Astrocyte of the cerebellum (primary cell): Measurements from ENCODE around the gene ZDHHC11.

Experiments
- DNase-seq: peaks from one replicate; pipeline ENCODE4 v3.0.0-alpha.2; 2011; ENCODE audit warnings: low read depth
- H3K4me3 ChIP-seq: 2 replicates; pipeline ENCODE4 v1.5.1; 2011; ENCODE audit warnings: mild to moderate bottlenecking, low read depth, low read length, moderate library complexity
- in situ Hi-C: cut with HindIII; loops from 2 replicates; pipeline ENCODE4 v1.10.0; 2017; ENCODE audit warnings: low sequenced_read_pairs
- TF ChIP-seq, protein P1 (sequence below): IDR thresholded peaks from 2 replicates; pipeline ENCODE4 v1.5.1; 2012; ENCODE audit warnings: low read length, low read depth, moderate library complexity, mild to moderate bottlenecking; ENCODE audit errors: missing control alignments

The ZDHHC11 gene, protein sequence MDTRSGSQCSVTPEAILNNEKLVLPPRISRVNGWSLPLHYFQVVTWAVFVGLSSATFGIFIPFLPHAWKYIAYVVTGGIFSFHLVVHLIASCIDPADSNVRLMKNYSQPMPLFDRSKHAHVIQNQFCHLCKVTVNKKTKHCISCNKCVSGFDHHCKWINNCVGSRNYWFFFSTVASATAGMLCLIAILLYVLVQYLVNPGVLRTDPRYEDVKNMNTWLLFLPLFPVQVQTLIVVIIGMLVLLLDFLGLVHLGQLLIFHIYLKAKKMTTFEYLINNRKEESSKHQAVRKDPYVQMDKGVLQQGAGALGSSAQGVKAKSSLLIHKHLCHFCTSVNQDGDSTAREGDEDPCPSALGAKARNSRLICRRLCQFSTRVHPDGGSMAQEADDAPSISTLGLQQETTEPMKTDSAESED

DNA sequence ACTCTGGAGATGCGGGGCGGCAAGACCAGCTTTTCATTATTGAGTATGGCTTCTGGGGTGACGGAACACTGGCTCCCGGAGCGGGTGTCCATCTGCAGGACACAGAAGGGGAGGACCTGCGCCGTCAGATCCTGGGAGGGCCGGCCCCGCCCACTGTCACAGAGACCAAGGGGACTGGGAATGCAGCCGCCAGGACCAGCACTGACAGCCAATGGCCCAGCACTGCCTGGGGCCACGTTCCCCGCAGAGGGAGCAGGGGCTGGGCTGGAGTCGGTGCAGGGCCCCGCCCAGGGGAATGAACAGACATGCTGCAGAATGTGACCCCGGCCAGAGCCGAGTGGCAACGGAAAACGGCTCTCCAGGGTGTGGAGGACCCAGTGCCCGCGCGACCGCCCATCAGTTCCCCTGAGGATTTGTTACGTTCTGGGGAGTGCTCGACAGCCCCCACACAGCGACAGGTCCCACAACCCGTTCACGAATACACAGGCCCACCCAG, at the start of gene ZDHHC11:
TSS of gene ZDHHC11 (minus strand) at position 476 of the 496 bp plus-strand sequence. CDS start at position 92, 384 bp downstream.
- H3K4me3 ChIP-seq: no peak within 1 kb of the TSS
- in situ Hi-C loops: no loop called here
- TF ChIP-seq, protein P1, sequence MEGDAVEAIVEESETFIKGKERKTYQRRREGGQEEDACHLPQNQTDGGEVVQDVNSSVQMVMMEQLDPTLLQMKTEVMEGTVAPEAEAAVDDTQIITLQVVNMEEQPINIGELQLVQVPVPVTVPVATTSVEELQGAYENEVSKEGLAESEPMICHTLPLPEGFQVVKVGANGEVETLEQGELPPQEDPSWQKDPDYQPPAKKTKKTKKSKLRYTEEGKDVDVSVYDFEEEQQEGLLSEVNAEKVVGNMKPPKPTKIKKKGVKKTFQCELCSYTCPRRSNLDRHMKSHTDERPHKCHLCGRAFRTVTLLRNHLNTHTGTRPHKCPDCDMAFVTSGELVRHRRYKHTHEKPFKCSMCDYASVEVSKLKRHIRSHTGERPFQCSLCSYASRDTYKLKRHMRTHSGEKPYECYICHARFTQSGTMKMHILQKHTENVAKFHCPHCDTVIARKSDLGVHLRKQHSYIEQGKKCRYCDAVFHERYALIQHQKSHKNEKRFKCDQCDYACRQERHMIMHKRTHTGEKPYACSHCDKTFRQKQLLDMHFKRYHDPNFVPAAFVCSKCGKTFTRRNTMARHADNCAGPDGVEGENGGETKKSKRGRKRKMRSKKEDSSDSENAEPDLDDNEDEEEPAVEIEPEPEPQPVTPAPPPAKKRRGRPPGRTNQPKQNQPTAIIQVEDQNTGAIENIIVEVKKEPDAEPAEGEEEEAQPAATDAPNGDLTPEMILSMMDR: no peak
- no peak for DNase-seq

DNA sequence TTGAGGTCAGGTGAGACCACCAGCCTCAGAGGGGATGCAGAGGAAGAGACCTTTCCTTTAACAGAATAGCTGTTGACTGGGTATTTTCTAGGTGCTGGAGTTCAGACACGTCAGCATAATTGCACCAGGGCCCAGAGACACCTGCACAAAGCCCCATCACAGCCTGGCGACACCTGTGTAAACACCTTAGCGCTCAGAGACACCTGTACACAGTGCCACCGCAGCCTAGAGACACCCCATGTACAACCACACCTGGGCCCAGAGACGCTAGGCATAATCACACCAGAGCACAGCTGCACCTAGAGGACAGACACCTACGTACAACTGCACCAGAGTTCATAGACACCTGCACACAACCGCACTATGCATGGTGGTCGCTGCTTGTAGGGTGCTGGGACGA, 42.9 kb upstream of the ZDHHC11 start:
- TF ChIP-seq, protein P1: no peak
- no peak for DNase-seq
- peak overlapping the region; percentile 95 for H3K4me3 ChIP-seq
- in situ Hi-C loops: no loop called here

DNA sequence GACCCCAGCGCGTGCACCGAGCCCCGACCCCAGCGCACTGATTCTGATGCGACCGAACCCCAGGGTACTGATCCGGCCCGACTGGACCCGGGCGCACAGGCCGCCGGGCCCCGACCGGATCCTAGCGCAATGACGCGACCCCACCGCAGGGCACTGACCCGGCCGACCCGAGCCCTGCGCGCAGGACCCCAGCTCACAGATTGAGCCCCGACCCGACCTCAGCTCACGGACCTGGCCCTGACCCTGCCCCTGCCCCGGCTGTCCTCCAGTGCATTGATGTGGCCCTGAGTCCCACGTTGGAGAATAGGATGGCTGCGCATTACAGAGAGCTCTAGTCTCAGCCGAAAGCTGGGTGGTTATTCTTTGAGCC, 42.3 kb upstream of the ZDHHC11 start:
- DNase-seq: no peak
- in situ Hi-C loops: no loop called here
- peak overlapping the region; percentile 95 for H3K4me3 ChIP-seq
- TF ChIP-seq, protein P1: no peak

DNA sequence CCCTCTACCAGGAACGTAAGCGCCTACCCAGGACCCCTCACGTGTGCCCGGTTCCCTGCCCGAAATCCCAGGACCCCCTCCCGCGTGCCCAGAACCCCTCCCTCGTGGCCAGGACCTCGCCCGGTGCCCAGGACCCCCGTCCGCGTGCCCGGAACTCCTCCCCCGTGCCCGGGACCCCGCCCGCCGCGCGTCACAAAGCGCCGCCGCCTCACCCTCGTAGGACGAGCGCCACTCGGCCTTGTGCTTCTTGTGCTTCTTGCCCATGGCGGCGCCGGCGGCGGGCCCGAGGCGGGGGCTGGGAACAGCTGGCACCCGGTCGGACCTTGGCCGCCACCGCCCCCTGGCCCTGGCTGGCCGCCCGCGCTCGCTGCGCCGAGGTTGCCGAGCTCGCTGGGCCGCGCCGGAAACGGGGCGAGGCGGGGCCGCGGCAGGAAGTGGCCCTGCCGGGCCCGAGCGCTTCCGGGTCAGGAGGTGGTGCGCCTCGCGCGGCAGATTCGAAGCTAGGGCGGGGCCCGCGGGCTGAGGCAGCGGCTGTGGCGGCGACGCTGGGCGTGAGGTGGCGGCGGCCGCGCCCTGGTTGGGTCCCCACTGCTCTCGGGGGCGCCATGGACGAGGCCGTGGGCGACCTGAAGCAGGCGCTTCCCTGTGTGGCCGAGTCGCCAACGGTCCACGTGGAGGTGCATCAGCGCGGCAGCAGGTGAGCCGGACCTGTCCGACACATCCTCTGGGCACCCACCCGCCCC, 41.8 kb upstream of the ZDHHC11 start, which contains the start of the genes BRD9 and TRIP13:
TSS of gene BRD9 (minus strand) at position 408 of the 743 bp plus-strand sequence. CDS start at position 264, 144 bp downstream.
TSS of gene TRIP13 (plus strand) at position 491 of the 743 bp plus-strand sequence. CDS start at position 606, 115 bp downstream.
- TF ChIP-seq, protein P1: no peak
- DNase-seq: no peak
- peak within 1 kb of the TSS; percentile 95 for H3K4me3 ChIP-seq
- in situ Hi-C loops: no loop called here

DNA sequence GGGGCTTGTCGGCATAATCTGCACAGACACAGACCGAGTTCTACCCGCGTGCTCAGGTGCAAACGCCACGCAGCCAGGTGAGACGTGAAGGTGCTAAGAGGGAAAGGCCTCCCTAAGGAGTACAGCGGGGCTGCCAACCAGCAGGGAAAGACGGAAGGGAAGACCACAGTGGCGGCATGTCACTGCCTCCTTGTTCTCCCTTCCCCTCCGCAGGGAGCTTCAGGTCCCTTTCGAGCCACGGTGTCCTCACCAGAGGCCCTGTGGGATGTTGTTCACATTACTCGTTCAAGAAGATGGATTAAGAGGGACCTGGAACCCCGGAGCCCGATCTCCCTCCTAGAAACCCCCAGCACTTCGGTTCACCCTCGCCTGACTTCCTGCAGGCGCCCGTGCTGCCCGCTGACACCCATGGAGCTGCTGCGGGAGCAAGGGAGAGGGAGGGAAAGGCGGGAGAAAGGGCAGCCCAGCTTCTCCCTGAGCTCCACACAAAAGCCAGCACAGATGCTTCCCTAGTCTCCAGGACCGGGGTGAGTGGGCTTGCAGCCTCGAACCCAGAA, 41.1 kb upstream of the ZDHHC11 start:
- no peak for DNase-seq
- TF ChIP-seq, protein P1: no peak
- in situ Hi-C loops: no loop called here
- H3K4me3 ChIP-seq: peak overlapping the region; percentile 95

DNA sequence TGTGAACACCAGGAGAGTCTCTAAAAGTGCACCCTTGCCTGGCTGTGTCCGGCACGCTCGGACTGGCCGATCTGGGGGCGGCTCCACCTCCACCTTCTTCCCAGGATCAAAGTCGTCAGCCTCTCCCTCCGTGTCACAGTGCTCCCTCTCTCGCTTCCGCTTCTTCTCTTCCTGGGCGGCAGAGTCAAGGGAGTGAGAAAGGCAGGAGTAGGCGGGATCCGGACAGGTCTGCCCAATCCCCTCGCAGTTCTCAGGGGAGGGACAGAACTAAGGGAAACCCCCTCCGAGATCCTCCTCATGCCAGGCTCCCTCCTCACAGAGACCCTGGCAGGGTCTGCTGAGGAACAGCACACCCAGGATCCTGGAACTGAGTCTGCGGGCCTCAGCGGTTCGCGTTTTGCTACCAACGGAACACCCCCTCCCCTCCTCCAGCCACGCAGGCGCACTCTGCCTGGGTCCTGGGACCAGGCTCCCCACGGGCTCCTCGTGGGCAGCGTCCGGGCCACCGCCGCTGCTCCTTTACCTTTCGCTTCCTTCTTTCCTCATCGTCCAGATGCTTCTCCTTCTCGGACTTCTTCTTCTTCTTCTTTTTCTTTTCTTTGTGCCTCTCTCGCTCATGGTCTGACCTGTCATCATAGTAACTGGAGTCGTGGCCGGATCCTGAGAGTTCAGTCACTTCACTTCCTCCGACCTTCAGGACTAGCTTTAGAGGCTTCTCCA, 40.5 kb upstream of the ZDHHC11 start:
- in situ Hi-C loops: no loop called here
- peak overlapping the region; percentile 95 for H3K4me3 ChIP-seq
- TF ChIP-seq, protein P1: no peak
- no peak for DNase-seq
